H1 (cell line): ENCODE measurements around the gene BORCS8. TPM values are rescaled to one million over a fixed set of nuclear protein-coding genes. Genes with fewer than 3 reads are reported as not detected.

ENCODE experiments used
- CTCF ChIA-PET: fragments of 300-600 bp; sonication (Branson Sonifier 250); formaldehyde crosslinking; loops from one replicate; lab custom pipeline; 2021; ENCODE audit not compliant: partially characterized antibody; lab: Charles Lee
- POLR2A ChIA-PET: fragments of 300-600 bp; sonication (Branson Sonifier 250); formaldehyde crosslinking; loops from one replicate; lab custom pipeline; 2021; ENCODE audit warnings: inconsistent platforms; ENCODE audit not compliant: partially characterized antibody; lab: Charles Lee
- DNase-seq, 2 experiments: peaks; one replicate each; pipeline versions ENCODE4 v3.0.0 to v3.0.0-alpha.2; 2010 to 2022; ENCODE audit warnings: low spot score in 2 of 2, low read depth in 1 of 2, mixed read lengths in 1 of 2
- FAIRE-seq: peaks from 2 replicates; lab custom pipeline; 2011; peaks lifted over from hg19 to GRCh38; lab: Jason Lieb, UNC
- H2AFZ ChIP-seq: 2 replicates; pipeline ENCODE4 v1.8.1; 2012; ENCODE audit warnings: low read length, inconsistent platforms
- H2AK5ac ChIP-seq: 2 replicates; pipeline ENCODE4 v1.6.1; 2013; ENCODE audit warnings: low read depth, low read length
- H2BK120ac ChIP-seq: replicated peaks from 2 replicates; pipeline ENCODE3; 2013; ENCODE audit warnings: low read depth, low read length, inconsistent platforms
- H2BK12ac ChIP-seq: 2 replicates; pipeline ENCODE4 v1.6.1; 2013; ENCODE audit warnings: low read depth, low read length
- H2BK15ac ChIP-seq: 2 replicates; pipeline ENCODE4 v1.6.1; 2013; ENCODE audit warnings: low read length
- H2BK20ac ChIP-seq: 2 replicates; pipeline ENCODE4 v1.6.1; 2013; ENCODE audit warnings: low read length
- H2BK5ac ChIP-seq: 2 replicates; pipeline ENCODE4 v1.6.1; 2013; ENCODE audit warnings: low read depth, low read length
- H3K14ac ChIP-seq: 2 replicates; pipeline ENCODE4 v1.6.1; 2013; ENCODE audit warnings: inconsistent platforms; ENCODE audit not compliant: insufficient read length
- H3K18ac ChIP-seq: 2 replicates; pipeline ENCODE4 v1.6.1; 2013; ENCODE audit warnings: low read length; ENCODE audit errors: extremely low read depth
- H3K23ac ChIP-seq: 2 replicates; pipeline ENCODE4 v1.6.1; 2013; ENCODE audit warnings: inconsistent platforms; ENCODE audit not compliant: insufficient read length
- H3K23me2 ChIP-seq: 2 replicates; pipeline ENCODE4 v1.6.1; 2013; ENCODE audit warnings: low read depth, low read length
- H3K27ac ChIP-seq: 2 replicates; pipeline ENCODE4 v1.6.1; 2011; ENCODE audit warnings: low read depth, low read length, inconsistent platforms
- H3K27me3 ChIP-seq, 4 experiments: replicated peaks in 1 of 4; 1 replicate in 1 of 4; 2 replicates in 3 of 4; pipeline versions ENCODE4 v1.6.1 to v1.8.1; 2011 to 2013; ENCODE audit warnings: low read length in 3 of 4, mild to moderate bottlenecking in 3 of 4, inconsistent platforms in 2 of 4, mixed read lengths in 2 of 4, moderate library complexity in 1 of 4; ENCODE audit not compliant: control insufficient read depth in 3 of 4, insufficient read depth in 3 of 4; ENCODE audit errors: extremely low read depth in 1 of 4
- H3K36me3 ChIP-seq, 4 experiments: 2 replicates each; pipeline versions ENCODE4 v1.6.1 to v1.8.1; 2011 to 2013; ENCODE audit warnings: mild to moderate bottlenecking in 4 of 4, low read length in 3 of 4, moderate library complexity in 2 of 4, control low read depth in 1 of 4, inconsistent platforms in 1 of 4; ENCODE audit not compliant: insufficient read depth in 4 of 4, control insufficient read depth in 2 of 4
- H3K4ac ChIP-seq: replicated peaks from 2 replicates; pipeline ENCODE3; 2013; ENCODE audit warnings: low read length, low read depth, mixed read lengths, inconsistent platforms; ENCODE audit not compliant: insufficient read length
- H3K4me1 ChIP-seq, 4 experiments: replicated peaks in 1 of 4; 1 replicate in 1 of 4; 2 replicates in 3 of 4; pipeline versions ENCODE4 v1.6.1 to v1.8.1; 2011 to 2013; ENCODE audit warnings: low read length in 3 of 4, inconsistent platforms in 2 of 4, mixed read lengths in 1 of 4; ENCODE audit not compliant: insufficient read depth in 4 of 4, control insufficient read depth in 3 of 4
- H3K4me2 ChIP-seq, 2 experiments: 2 replicates each; pipeline versions ENCODE4 v1.6.1 to v1.8.1; 2011 to 2013; ENCODE audit warnings: low read depth in 2 of 2, low read length in 2 of 2, control low read depth in 1 of 2, inconsistent platforms in 1 of 2, mild to moderate bottlenecking in 1 of 2; ENCODE audit not compliant: insufficient read depth in 1 of 2
- H3K4me3 ChIP-seq, 4 experiments: fragments of 200-600, 300-600 bp in 1 of 4; sonication (generic), shearing (Covaris generic), sonication (Bioruptor Twin) in 1 of 4; 2 replicates each; pipeline versions ENCODE4 v1.5.1 to v1.8.1; 2011 to 2016; ENCODE audit warnings: low read length in 4 of 4, low read depth in 3 of 4, control low read depth in 2 of 4, inconsistent platforms in 2 of 4, mild to moderate bottlenecking in 2 of 4, mixed read lengths in 1 of 4, moderate library complexity in 1 of 4; ENCODE audit not compliant: insufficient read depth in 2 of 4; ENCODE audit errors: extremely low read depth in 1 of 4
- H3K56ac ChIP-seq: replicated peaks from 2 replicates; pipeline ENCODE3; 2013; ENCODE audit warnings: low read depth, mild to moderate bottlenecking, mixed read lengths, low read length, inconsistent platforms; ENCODE audit not compliant: insufficient read length
- H3K79me1 ChIP-seq: 2 replicates; pipeline ENCODE4 v1.6.1; 2013; ENCODE audit warnings: low read depth, low read length, control low read depth
- H3K79me2 ChIP-seq, 2 experiments: 2 replicates each; pipeline versions ENCODE4 v1.6.1 to v1.8.1; 2012 to 2013; ENCODE audit warnings: low read length in 2 of 2, mild to moderate bottlenecking in 2 of 2, inconsistent platforms in 1 of 2; ENCODE audit not compliant: insufficient read depth in 2 of 2, control insufficient read depth in 1 of 2
- H3K9ac ChIP-seq, 4 experiments: replicated peaks in 1 of 4; 1 replicate in 1 of 4; 2 replicates in 3 of 4; pipeline versions ENCODE4 v1.6.1 to v1.8.1; 2011 to 2013; ENCODE audit warnings: low read depth in 3 of 4, low read length in 3 of 4, control low read depth in 2 of 4, mild to moderate bottlenecking in 2 of 4, moderate library complexity in 2 of 4, inconsistent platforms in 1 of 4; ENCODE audit errors: extremely low read depth in 1 of 4
- H3K9me3 ChIP-seq, 2 experiments: 2 replicates each; pipeline versions ENCODE4 v1.6.1 to v1.8.1; 2012 to 2013; ENCODE audit warnings: mild to moderate bottlenecking in 2 of 2, moderate library complexity in 2 of 2, control low read depth in 1 of 2, inconsistent platforms in 1 of 2, low read depth in 1 of 2, low read length in 1 of 2, mixed read lengths in 1 of 2; ENCODE audit not compliant: insufficient read depth in 2 of 2
- H4K20me1 ChIP-seq, 2 experiments: replicated peaks in 1 of 2; 2 replicates each; pipeline versions ENCODE3 to v1.8.1; 2011 to 2013; ENCODE audit warnings: inconsistent platforms in 2 of 2, low read length in 2 of 2, mild to moderate bottlenecking in 1 of 2; ENCODE audit not compliant: insufficient read depth in 2 of 2, control insufficient read depth in 1 of 2
- H4K5ac ChIP-seq: 2 replicates; pipeline ENCODE4 v1.6.1; 2013; ENCODE audit warnings: low read length, low read depth, mixed read lengths, inconsistent platforms; ENCODE audit not compliant: insufficient read length
- H4K8ac ChIP-seq: 2 replicates; pipeline ENCODE4 v1.8.0; 2013; ENCODE audit warnings: mild to moderate bottlenecking, moderate library complexity, low read length, inconsistent platforms; ENCODE audit not compliant: insufficient read depth; ENCODE audit errors: extremely low read depth
- H4K91ac ChIP-seq: replicated peaks from 2 replicates; pipeline ENCODE3; 2013; ENCODE audit warnings: low read length, mixed read lengths, inconsistent platforms; ENCODE audit not compliant: insufficient read length
- CEBPB ChIP-seq: IDR thresholded peaks from 2 replicates; pipeline ENCODE4 v1.6.1; 2012; ENCODE audit warnings: low read depth, low read length
- WGBS, 2 experiments: shearing (Covaris generic) in 1 of 2; methylation state at CpG; one replicate each; pipeline versions ENCODE4 v1.1.6 to v1.1.7; 2013 to 2015; ENCODE audit warnings: low lambda C conversion rate in 2 of 2, mixed read lengths in 2 of 2, inconsistent platforms in 1 of 2, low coverage in 1 of 2, missing lambda C conversion rate in 1 of 2; ENCODE audit not compliant: insufficient replicate concordance in 2 of 2, insufficient coverage in 1 of 2, insufficient read length in 1 of 2; ENCODE audit errors: extremely low coverage in 1 of 2, missing lambda C conversion rate in 1 of 2; 5-methylcytosine and 5-hydroxymethylcytosine counted together
- polyA plus RNA-seq, 7 experiments: library from polyadenylated mRNA; depleted of rRNA in 3 of 7; stranded (reverse) in 5 of 7; unstranded in 2 of 7; fragments of >200 nt in 5 of 7; fragments of 200-250 nt in 2 of 7; gene quantifications; 1 replicate in 5 of 7; 2 replicates in 1 of 7; 4 replicates in 1 of 7; pipeline versions ENCODE4 v1.2.1 to v1.2.3, GENCODE V29; 2011 to 2013; ENCODE audit warnings: missing spikeins in 2 of 7, mixed read lengths in 2 of 7
- total RNA-seq: library from RNA; stranded (reverse); fragmentation: NEBNext Ultra II Directional; extraction: Animal tissue kit (Norgen Biotek cat#: 25700); gene quantifications from 2 replicates; pipeline ENCODE4 v1.2.1, GENCODE V29; 2021
- TF ChIP-seq, protein P1 (sequence below), 3 experiments: IDR thresholded peaks; 1 replicate in 2 of 3; 2 replicates in 1 of 3; pipeline versions ENCODE4 v1.5.1 to v1.6.1; 2011; ENCODE audit warnings: low read length in 3 of 3, mild to moderate bottlenecking in 3 of 3, inconsistent platforms in 2 of 3, low read depth in 1 of 3, moderate library complexity in 1 of 3; ENCODE audit not compliant: insufficient read depth in 1 of 3; ENCODE audit errors: control extremely low read depth in 1 of 3

BORCS8 gene
- total and polyA plus RNA-seq, 2 of the 8 experiments (the other 6 are each of a cell fraction or from before 2014, with no cell fraction given), result 15.0 to 15.9 TPM

DNA sequence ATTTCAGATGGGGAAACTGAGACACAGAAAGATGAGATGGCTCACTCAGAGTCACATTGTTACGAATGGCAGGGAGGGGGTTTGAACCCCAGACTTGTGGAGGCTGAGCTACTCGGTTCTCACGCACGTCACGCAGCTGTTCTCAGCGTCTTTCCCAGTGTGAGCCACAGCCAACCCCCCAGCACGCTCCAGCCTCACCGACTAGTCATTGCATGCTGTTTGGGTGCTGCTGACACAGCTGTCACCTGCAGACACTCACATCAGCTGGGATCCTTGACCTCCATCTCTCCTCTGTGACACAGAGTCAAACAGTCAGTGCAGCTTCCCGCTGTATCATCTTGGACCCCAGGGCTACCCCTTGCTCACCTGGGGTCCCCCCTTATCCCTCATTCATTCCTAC is 17.4 kb upstream of the BORCS8 start:
- peaks cover 6% of the 10 kb centered on the region; the same call in 1 of the 2 replicates for H3K23me2 ChIP-seq
- H3K27me3 ChIP-seq, result peaks cover 11 to 71% (median 67%) of the 10 kb centered on the region in 4 experiments
- 74% methylated on average over 9 of the region's 9 CpGs; no CpG with 5 or more reads in 1 of the 2 experiments for WGBS, 2 experiments
- H4K8ac ChIP-seq, result no peak overlapping the region
- no peaks in the 10 kb centered on the region for H3K9me3 ChIP-seq
- no peak overlapping the region for H3K27ac ChIP-seq
- H3K4ac ChIP-seq, result no peak overlapping the region
- ChIA-PET CTCF (interaction anchor here (1.4 to 1.5 kb wide), 2 partner anchors 11 to 67 kb away, joined by 3 read pairs; no protein-coding TSS in a partner anchor), POLR2A (interaction anchor here (0.6 to 1.1 kb wide), 3 partner anchors 18 to 49 kb away, joined by 3 read pairs; no protein-coding TSS in a partner anchor)
- H3K36me3 ChIP-seq, result no peaks in the 10 kb centered on the region
- no peak overlapping the region for H2AK5ac ChIP-seq
- H4K91ac ChIP-seq, result no peak overlapping the region
- no peak for DNase-seq
- no peak overlapping the region for H2BK12ac ChIP-seq
- H2BK5ac ChIP-seq, result no peak overlapping the region
- no peak overlapping the region for H2BK20ac ChIP-seq
- 0 out of 2 replicates have a peak overlapping the region, but pooled peaks have one; percentile 61 for H2BK15ac ChIP-seq
- H3K14ac ChIP-seq, result no peak overlapping the region
- no peak overlapping the region for H2AFZ ChIP-seq
- H2BK120ac ChIP-seq, result no peak overlapping the region
- no peak overlapping the region for H3K18ac ChIP-seq
- no peak overlapping the region for H3K4me2 ChIP-seq
- H3K79me1 ChIP-seq, result no peaks in the 10 kb centered on the region
- H3K4me1 ChIP-seq, result peaks cover 0 to 16% (median 8%) of the 10 kb centered on the region in 4 experiments; a peak in 6 of 7 replicates
- no peak overlapping the region for H3K56ac ChIP-seq
- H4K5ac ChIP-seq, result no peak overlapping the region
- FAIRE-seq, result no peak
- H3K9ac ChIP-seq, result no peak overlapping the region
- H3K23ac ChIP-seq, result no peak overlapping the region
- no peak overlapping the region for H3K4me3 ChIP-seq
- peaks cover 5 to 23% of the 10 kb centered on the region in 2 experiments for H4K20me1 ChIP-seq
- H3K79me2 ChIP-seq, result no peaks in the 10 kb centered on the region
- TF ChIP-seq, protein P1, sequence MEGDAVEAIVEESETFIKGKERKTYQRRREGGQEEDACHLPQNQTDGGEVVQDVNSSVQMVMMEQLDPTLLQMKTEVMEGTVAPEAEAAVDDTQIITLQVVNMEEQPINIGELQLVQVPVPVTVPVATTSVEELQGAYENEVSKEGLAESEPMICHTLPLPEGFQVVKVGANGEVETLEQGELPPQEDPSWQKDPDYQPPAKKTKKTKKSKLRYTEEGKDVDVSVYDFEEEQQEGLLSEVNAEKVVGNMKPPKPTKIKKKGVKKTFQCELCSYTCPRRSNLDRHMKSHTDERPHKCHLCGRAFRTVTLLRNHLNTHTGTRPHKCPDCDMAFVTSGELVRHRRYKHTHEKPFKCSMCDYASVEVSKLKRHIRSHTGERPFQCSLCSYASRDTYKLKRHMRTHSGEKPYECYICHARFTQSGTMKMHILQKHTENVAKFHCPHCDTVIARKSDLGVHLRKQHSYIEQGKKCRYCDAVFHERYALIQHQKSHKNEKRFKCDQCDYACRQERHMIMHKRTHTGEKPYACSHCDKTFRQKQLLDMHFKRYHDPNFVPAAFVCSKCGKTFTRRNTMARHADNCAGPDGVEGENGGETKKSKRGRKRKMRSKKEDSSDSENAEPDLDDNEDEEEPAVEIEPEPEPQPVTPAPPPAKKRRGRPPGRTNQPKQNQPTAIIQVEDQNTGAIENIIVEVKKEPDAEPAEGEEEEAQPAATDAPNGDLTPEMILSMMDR (IDR thresholded peaks at IDR 0.05; ENCODE audit: control extremely low read depth in 1 of 3, insufficient read depth in 1 of 3, low read depth in 1 of 3, low read length in 3 of 3), result no peak
- no peak for TF ChIP-seq CEBPB
